GM06990 (cell line): ENCODE measurements around the gene DEFB114.

Experiments
- DNase-seq: peaks from one replicate; pipeline ENCODE4 v3.0.0-alpha.2; 2011; ENCODE audit not compliant: insufficient read length; ENCODE audit errors: extremely low read depth
- H3K27me3 ChIP-seq: replicated peaks from 2 replicates; pipeline ENCODE4 v1.6.0; 2011; ENCODE audit warnings: low read length; ENCODE audit not compliant: control insufficient read depth, insufficient read depth
- H3K36me3 ChIP-seq: 2 replicates; pipeline ENCODE4 v1.5.1; 2011; ENCODE audit warnings: low read length; ENCODE audit not compliant: control insufficient read depth, insufficient read depth
- H3K4me3 ChIP-seq: replicated peaks from 2 replicates; pipeline ENCODE4 v1.5.1; 2011; ENCODE audit warnings: low read depth, mild to moderate bottlenecking, control low read depth, low read length
- TF ChIP-seq, protein P1 (sequence below): IDR thresholded peaks from 2 replicates; pipeline ENCODE4 v1.5.1; 2011; ENCODE audit warnings: low read length, control low read depth, mild to moderate bottlenecking, inconsistent platforms; ENCODE audit not compliant: insufficient read depth, poor library complexity, severe bottlenecking

The DEFB114 gene

GRCh38 chr6:49912196-49912595 lies 51.8 kb downstream of the DEFB114 start:
- TF ChIP-seq, protein P1, sequence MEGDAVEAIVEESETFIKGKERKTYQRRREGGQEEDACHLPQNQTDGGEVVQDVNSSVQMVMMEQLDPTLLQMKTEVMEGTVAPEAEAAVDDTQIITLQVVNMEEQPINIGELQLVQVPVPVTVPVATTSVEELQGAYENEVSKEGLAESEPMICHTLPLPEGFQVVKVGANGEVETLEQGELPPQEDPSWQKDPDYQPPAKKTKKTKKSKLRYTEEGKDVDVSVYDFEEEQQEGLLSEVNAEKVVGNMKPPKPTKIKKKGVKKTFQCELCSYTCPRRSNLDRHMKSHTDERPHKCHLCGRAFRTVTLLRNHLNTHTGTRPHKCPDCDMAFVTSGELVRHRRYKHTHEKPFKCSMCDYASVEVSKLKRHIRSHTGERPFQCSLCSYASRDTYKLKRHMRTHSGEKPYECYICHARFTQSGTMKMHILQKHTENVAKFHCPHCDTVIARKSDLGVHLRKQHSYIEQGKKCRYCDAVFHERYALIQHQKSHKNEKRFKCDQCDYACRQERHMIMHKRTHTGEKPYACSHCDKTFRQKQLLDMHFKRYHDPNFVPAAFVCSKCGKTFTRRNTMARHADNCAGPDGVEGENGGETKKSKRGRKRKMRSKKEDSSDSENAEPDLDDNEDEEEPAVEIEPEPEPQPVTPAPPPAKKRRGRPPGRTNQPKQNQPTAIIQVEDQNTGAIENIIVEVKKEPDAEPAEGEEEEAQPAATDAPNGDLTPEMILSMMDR: no peak
- no peak for DNase-seq

DNA sequence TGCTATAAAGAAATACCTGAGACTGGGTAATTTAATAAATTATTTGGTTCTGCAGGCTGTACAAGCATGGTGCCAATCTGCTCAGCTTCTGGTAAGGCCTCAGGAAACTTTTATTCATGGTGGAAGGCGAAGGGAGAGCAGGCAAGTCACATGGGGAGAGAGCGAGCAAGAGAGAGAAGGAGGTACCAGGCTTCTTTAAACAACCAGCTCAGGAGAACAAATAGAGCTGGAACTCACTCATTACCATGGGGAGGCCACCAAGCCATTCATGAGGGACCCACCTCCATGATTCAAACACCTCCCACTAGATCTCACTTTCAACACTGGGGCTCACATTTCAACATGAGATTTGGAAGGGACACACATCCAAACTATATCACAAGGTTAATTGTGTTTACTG lies 52.7 kb downstream of the DEFB114 start:
- Histone ChIP-seq H3K27me3 (no peaks in the 10 kb centered on the region), H3K4me3 (no peak overlapping the region), H3K36me3 (no peaks in the 10 kb centered on the region)
- DNase-seq: no peak
- TF ChIP-seq, protein P1: no peak

More at GRCh38 chr6:49912196-49912595, 51.8 kb downstream of the DEFB114 start:
- Histone ChIP-seq H3K27me3 (no peaks in the 10 kb centered on the region), H3K4me3 (no peak overlapping the region), H3K36me3 (no peaks in the 10 kb centered on the region)
